NB4 (cell line): Measurements from ENCODE around the gene PTPRK.

Experiments
- POLR2A ChIP-seq: IDR thresholded peaks from 2 replicates; pipeline ENCODE4 v1.6.1; 2011; ENCODE audit warnings: mild to moderate bottlenecking; ENCODE audit not compliant: insufficient read length; ENCODE audit errors: extremely low read depth
- TF ChIP-seq, protein P1 (sequence below): IDR thresholded peaks from one replicate; pipeline ENCODE4 v1.5.1; 2012; ENCODE audit warnings: low read depth, low read length

GRCh38 chr6:128422200-128422599 is 98.2 kb downstream of the PTPRK start:
- TF ChIP-seq, protein P1, sequence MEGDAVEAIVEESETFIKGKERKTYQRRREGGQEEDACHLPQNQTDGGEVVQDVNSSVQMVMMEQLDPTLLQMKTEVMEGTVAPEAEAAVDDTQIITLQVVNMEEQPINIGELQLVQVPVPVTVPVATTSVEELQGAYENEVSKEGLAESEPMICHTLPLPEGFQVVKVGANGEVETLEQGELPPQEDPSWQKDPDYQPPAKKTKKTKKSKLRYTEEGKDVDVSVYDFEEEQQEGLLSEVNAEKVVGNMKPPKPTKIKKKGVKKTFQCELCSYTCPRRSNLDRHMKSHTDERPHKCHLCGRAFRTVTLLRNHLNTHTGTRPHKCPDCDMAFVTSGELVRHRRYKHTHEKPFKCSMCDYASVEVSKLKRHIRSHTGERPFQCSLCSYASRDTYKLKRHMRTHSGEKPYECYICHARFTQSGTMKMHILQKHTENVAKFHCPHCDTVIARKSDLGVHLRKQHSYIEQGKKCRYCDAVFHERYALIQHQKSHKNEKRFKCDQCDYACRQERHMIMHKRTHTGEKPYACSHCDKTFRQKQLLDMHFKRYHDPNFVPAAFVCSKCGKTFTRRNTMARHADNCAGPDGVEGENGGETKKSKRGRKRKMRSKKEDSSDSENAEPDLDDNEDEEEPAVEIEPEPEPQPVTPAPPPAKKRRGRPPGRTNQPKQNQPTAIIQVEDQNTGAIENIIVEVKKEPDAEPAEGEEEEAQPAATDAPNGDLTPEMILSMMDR = no peak
- TF ChIP-seq POLR2A = no peak
